ENCODE measurements around the gene RPL10A.
"Not testable (repeated sequence)": the region's sequence is repeated elsewhere in the genome, so short reads cannot be mapped to it uniquely, and the experiment has no call there.

Gene RPL10A

GRCh38 chr6:35508027-35508426, 39.8 kb downstream of the RPL10A start:
- in situ Hi-C loops (cut with MboI; ENCODE audit: low sequenced_read_pairs) = no loop called here

DNA sequence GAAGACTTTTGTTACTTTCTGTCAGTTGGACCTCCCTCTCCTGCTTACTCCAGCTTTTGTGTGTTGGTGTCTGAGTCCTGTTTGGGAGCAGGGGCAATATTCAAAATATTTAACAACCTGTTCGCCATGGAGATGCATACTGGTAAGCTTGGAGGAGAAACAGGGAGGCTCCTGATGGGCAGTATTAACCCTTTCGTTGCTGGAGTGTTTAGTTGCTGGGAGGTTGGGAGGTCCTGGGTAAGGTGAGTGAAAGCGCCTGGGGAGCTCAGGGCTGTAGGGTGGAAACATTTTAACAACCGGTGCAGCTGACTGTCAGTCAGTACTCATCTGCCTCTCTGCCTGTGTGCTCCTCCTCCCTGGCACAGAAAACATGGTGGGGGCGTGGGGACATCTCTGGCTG, 40.3 kb downstream of the RPL10A start:
- in situ Hi-C loops (cut with MboI; ENCODE audit: low sequenced_read_pairs) = no loop called here

GRCh38 chr6:35510916-35511561, 42.8 kb downstream of the RPL10A start:
- in situ Hi-C loops (cut with MboI; ENCODE audit: low sequenced_read_pairs) = no loop called here

- in situ Hi-C loops (cut with MboI; ENCODE audit: low sequenced_read_pairs) = no loop called here
Measured at GRCh38 chr6:35511562-35511941, 43.4 kb downstream of the RPL10A start.

DNA sequence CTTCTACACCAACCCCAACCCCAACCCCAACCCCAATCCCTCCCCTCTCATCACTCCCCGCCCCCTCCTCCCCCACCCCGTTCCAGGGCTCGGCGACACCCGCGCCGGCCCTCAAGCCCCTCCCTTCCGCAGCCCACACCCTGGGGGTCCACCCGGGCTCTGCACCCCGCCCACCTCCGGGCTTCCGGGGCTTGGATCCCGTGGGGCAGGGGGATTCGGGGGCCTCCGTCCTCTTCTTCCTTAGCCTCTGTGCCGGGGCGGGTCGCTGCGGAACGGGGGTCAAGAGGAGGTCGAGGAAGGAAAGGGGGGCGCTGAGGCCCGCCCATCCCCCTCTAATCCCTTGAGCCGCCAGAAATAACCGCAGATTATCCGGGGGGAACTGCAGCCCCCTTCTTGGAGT, 43.8 kb downstream of the RPL10A start:
- in situ Hi-C loops (cut with MboI; ENCODE audit: low sequenced_read_pairs) = no loop called here

DNA sequence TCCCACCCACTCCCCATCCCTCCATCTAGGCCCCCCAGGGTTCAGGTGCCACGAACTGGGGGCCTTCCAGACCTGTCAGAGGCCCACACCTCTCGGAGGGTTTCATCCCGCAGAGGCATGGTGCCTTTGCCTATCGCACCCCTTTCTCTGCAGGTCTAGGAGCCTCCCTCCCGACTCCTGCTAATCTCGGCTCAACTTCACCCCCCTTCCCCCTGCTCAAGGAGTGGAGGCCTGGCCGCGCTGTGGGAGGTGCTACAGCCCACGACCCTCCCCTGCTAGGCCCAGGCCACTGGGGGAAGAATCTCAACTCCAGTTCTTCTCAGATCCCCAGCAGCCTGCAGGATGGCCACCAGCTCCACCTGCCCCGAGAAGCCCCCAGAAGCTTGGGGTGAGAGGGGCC, 44.5 kb downstream of the RPL10A start, which contains the start of gene TULP1:
Gene TULP1 (minus strand): TSS at position 157 of the 400 bp plus-strand sequence. CDS start 38 bp downstream, at position 119.
- in situ Hi-C loops (cut with MboI; ENCODE audit: low sequenced_read_pairs) = no loop called here

GRCh38 chr6:35514587-35514986, 46.4 kb downstream of the RPL10A start:
- in situ Hi-C loops (cut with MboI; ENCODE audit: low sequenced_read_pairs) = no loop called here

DNA sequence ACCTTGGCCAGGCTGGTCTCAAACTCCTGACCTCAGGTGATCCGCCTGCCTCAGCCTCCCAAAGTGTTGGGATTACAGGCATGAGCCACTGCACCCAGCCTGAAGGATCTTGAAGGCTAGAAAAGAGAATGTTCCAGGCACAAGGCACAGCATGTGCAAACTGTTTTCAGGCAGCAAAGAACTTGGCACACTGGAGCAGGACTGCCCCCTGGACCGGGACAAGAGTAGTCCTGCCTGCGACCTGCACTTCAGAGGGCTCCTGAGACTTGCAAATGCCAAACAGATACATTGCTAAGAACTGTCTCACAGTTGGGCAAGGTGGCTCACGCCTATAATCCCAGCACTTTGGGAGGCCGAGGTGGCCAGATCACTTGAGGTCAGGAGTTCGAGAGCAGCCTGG, 47.7 kb downstream of the RPL10A start:
- in situ Hi-C loops (cut with MboI; ENCODE audit: low sequenced_read_pairs) = not testable (repeated sequence)

DNA sequence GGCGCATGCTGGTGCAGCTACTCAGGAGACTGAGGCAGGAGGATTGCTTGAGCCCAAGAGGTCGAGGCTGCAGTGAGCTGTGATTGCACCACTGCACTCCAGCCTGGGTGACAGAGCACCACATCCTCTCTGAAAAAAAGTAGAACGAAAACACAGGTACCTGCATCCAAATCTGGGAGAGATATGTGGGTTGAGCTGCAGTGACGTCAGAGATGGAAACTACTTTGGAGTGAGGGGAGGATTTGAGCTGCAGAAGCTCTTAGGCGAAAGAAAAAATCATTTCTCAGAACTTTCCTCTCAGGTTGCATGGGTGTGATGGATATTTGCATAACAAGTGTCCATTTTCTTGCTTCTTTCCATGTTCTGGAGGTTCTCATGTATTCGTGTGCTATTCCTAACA, 48.5 kb downstream of the RPL10A start:
- in situ Hi-C loops (cut with MboI; ENCODE audit: low sequenced_read_pairs) = no loop called here

GRCh38 chr6:35517978-35518377, 49.8 kb downstream of the RPL10A start:
- in situ Hi-C loops (cut with MboI; ENCODE audit: low sequenced_read_pairs) = not testable (repeated sequence)

DNA sequence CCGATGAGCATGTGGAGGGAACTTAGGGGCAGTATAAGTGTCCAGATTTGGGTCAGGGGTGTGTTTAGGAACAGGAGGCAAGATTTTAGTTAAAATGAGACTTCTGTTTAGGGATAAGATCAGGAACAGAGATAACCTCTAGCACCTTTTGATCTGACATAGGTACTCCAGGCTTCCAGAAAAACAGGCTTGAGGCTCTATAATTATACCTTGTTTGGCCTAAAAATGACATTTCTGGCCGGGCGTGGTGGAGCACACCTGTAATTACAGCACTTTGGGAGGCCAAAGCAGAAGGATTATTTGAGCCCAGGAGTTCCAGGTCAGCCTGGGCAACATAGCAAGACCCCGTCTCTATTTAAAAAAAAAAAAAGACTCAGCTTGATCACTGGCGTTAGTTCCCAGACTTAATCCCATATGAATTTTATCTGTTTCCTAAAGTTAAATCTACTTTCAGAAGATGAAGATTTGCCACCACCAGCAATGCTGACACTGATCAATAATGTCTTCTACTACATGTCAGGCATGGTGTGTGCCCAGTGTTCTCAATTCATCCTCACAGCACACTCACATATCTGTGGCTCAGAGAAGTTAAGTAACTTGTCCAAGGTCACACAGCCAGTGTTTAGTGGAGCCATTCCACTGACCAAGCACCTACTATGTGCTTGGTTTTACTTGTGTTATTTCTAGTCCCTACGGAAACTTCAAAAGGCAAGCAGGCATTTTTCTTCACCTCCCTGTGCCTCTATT, 50.5 kb downstream of the RPL10A start:
- in situ Hi-C loops (cut with MboI; ENCODE audit: low sequenced_read_pairs) = no loop called here

GRCh38 chr6:35519313-35520015, 51.3 kb downstream of the RPL10A start:
- in situ Hi-C loops (cut with MboI; ENCODE audit: low sequenced_read_pairs) = no loop called here

Measured in HL-60/S4 (cell line).